ENCODE data around the gene PLA2G4E.

Gene PLA2G4E

DNA sequence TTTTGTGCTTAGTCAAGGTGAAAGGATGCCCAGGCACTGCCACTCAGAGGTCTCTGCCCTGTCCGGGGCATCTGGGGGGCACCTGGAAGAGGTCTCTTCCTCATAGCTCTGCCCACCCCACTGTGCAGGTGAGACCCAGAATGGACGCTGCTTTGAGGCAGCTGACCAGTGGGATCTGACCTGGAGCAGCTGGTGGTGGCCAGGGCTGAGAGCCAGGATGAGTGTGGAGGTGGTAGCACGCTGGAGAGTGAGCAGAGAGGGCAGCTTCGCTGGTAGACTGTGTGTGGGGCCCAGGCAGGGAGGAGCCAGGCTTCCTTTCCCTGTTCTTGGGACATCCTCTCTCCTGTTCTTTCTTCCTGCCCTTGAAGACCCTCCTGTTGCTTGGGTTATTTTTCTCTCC is 32.2 kb upstream of the PLA2G4E start:
- DNase-seq, result no peak

DNA sequence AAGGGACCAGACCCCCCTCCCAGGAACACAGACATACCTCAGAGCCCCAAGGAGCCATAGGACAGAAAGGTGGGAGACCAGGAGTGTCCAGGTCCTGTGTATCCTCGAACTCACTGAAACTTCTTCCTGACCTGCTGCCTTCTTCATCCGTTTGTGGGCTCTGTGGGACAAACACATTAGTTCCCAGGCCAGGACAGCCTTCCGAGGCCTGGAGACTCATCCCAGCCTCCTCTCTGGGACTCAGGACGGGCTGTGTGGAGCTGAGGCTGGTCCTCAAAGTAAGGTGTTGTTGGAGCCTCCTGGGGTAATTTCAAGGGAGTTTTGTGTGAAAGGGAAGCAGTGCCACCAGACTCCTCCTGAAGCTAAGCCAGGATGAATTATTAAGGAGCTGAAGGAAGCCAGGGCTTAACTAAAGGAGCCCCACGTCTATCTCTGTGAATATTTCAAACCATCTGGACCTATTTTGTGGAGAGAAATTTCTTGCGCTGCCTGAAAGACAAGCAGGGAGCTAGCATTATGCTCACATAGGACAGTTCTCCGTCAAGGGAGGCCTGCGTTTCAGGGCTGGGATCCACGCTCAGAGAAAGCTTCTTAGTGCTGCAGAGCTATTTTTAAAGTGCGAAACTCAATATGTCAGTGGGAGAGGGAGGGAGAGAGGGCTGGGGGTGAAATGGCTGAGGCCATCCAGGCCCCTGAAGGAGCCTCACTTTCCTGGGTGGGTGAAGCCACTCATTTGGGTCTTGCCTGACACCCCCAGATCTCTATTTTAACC is 29.8 kb upstream of the PLA2G4E start:
- no peak for DNase-seq

DNA sequence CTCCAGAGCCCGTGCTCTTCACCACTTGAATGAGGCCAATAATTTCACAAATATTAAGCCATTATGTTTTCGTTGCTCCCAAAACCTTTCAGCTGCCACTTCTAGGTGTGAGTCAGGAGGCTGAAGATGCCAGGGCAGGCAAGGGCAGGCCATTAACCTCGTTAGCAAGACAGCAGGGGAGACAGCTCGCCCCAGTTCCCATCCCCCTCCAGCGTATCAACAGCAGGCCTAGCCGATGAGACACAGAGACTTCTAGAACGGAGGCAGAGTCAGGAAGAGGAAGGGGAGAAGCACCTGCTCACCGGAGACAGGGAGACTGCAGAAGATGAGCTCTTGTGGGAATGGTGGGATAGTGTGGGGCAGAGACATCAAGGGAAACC is 28.0 kb upstream of the PLA2G4E start:
- no peak for DNase-seq

DNA sequence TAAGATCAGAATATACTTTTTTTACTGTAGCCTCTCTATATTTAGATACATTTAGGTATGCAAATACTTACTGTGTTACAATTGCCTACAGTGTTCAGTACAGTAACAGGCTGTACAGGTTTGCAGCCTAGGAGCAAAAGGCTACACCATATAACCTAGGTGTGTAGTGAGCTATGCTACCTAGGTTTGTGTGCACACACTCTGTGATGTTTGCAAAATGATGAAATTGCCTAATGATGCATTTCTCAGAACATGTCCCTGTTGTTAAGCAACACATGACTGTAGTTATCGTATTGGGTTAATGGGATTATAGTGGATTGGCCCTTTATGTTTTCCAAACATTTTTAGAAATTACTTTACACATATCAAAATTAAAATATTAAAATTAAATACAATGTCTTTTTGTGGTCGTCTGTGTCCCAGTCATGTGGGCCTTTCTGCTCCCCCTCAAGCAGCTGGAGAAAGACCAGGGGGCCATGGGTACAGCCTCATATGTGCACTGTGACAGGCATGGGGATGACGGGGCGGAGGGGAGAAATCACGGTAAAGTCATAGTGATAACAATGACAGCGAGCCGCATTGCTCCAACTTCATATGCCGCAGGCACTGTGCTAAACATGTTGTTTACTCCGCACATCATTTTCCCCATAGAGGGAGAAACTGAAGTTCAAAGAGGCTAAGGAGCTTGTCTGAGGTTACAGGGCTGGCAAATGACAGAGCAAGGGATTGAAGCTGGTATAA is 27.4 kb upstream of the PLA2G4E start:
- DNase-seq, result no peak

DNA sequence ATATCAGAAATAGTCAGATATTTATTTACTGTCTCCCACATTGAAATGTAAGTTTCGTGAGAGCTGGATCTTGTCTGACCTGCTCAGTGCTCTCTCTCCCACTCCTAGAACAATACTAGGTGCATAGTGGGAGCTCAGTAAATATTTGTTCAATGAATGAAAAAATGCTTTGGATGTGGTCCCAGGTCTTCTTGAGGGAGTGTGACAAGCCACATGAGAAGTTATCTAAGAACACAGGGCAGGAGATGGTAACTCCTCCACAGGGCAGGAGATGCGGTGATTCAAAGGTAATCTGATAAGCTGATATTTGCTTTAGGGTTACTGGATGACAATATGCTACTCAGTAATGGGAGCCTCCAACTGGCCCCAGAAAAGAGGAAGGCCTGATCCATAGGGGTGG is 25.8 kb upstream of the PLA2G4E start:
- no peak for DNase-seq

DNA sequence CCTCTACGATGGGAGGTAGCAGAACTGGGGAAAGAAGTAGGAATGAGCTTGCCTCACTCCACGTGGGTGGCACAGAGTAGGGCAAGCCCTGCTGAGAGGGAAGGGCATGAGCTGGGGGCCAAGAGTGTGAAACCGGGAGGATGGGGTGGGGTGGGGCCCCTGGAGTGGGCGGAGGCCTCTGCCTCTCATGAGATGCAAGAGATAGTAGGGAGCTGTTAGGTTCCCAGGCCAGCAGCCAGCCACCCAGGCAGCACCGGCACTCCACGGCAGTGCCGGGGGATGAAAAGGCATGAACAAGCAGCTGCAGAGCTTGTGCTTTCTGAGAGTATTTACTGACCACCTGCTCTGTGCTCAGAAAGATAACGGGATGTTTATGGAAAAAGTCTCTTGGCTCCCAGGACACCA is 24.4 kb upstream of the PLA2G4E start:
- no peak for DNase-seq

DNA sequence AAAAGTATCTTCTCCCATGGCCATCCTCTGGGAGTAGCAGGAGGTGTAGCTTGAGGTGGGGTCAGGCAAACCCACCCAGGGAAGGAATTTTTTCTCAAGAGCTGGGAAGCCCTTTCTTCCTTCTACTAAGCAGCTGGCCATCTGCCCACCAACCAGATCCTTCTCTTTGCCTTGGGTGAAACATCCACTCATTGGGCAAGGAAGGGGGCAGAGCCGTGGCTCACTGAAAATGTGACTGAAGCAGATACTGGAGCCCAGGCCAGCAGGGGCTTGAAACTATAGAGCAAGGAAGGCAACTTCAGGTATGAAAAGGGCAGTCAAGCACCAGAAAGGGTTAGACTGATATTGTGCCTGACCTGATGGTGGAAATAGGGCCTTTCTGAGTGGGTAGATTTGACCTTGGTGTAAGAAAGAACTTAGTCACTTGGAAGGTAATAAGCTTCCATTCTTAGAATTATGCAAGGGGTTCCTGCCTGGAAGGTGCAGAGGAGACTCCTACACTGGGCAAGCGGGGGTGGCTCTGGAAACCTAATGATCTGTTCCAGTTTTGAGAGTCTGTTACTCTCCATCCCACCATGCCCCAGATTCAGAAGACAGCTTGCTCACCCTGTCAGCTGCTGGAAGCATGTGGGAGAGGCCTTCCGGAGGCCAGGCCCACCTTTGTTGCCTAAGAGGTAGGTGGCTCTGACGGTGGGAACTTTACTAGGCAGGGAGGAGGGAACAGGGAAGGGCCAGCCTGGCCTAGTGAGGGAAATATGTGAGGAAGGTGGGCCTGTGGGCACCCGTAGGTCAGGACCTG is 22.0 kb upstream of the PLA2G4E start:
- no peak for DNase-seq

DNA sequence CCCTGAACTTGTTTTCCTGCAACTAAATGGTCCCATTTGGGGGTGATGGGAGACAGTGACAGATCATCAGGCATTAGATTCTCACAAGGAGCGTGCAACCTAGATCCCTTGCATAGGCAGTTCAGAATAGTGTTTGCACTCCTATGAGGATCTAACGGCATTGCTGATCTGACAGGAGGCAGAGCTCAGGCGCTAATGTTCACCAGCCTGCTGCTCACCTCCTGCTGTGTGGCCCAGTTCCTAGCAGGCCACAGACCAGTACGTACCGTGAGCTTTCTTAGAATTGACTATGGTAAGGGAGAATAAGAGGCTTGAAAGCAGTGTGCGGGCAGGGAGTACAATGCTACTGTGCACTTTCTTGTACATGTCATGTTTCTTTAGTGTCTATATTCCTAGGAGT is 17.6 kb upstream of the PLA2G4E start:
- DNase-seq, result no peak

DNA sequence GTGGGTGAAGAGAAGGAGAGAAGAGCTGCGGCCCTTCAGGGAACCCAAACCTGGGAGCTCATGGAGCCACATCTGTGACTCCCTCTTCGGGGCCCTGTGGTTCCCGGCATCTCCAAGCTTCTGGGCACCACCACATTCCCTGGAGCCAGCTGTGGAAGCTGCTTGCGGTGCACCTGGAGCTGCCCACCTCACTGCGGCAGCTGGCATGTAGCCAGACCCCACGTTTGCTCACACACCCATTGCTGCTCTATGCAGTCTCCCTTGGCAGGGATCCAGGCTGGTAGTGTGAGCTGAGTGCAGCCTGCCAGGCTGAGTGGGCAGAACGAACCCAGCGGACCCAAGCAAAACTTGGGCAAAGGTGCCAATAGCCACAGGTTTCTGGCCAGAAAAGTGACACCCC is 16.8 kb upstream of the PLA2G4E start:
- no peak for DNase-seq

DNA sequence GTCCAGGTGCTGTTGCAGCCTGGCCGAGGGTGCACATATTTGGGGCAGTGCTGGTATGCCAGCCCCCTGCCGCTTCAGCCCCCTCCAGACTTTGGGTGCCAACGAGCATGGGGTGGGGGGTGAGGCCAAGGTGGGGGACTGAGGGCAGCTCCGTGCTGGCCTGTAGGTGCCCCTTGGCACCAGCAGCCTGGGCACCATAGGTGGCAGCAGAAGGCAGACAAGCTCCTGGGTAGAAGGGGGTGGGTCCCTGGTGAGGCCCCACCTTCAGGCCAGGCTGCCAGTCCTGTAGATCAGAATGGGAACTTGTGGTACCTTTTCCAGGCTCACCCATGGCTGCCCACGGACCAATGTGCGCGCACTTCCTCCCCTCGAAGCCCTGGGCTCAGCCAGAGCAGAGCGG is 16.1 kb upstream of the PLA2G4E start:
- DNase-seq, result no peak

DNA sequence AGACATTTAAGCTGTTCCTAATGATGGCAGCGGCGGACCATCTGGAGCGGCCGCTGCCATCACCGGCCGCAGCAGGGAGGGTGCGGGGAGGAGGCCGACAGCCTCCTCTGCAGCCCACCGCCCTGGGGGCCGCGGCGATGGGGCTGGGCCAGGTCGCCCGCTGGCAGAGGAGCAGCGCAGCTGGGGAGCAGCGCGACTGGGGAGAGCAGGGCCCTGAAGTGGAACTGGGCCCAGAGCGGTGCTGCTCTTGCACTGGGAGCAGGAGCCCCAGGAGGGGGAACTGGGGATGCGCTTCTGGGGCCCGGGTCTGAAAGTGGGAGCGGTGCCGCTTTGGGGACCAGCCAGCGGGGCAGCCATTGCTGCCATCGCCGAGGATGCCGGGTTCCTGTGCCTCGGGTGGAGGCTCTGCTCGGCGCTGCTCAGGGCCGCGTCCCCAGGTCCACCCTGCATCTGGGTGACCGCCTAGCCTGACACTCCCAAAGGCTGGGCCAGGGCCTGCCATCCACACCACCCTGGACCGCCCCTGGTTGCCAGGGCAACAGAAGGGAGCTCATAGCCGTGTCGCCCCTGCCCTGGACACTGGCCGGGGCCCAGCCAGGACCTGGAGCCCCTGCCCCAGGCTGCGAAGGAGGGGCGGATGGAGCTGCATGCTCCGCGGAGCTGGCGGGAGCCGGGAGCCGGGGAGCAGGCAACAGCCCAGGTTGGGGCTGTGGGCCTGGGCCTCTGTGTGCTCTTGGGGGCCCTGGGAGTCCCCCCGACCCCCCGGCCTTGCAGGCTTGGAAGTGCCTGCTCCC is 15.5 kb upstream of the PLA2G4E start:
- no peak for DNase-seq

DNA sequence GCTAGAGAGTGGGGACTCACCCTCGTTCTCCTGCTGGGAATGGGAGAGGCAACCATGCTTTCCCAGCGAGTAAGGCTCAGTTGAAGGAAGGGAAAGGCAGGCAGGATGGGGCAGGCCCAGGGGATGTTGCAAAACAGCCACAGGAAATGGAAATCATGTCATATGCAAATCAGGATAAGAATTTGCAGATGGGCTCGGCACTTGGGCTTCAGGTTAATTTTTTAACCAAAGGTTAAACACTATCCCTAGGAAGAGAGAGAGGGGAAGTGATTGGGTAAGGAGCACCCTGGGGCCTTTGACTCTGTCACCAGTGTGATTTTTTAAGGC is 14.6 kb upstream of the PLA2G4E start:
- peak; percentile 42 for DNase-seq

DNA sequence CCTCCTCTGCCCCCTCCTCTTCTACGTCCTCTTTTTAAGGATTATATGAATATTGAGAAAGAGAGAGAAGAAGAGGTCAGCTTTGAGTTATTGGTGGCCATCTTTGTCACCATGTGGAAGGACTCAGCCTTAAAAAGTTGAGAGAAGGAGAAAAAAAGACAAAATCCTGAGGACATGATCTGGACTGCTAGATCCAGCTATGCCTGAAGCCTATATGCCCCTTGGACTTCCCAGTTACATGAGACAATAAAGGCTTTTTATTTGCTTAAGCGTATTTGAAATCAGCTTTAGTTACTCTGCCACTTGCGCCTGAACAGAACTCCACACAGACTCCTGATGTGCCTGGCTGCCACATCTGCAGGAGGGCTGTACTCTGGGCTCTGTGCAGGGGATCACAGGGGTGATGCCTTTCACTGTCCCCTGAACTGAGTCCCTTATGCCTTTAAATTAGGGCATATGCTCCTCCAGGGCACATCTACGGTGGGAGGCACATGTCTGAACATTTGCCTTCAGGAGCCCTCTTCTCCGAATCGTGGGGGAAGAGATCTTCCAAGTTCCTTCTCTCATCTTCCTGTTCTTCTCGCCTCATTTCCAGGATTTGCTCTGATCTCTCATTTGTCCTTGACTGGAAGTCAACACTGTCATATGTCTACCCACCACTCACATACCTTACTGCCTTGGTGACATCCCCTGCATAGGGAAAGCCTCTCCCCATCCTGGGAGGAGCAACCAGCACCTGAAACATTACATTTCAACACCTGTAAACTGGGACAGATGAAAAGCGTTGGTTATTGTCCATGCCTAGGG is 14.0 kb upstream of the PLA2G4E start:
- no peak for DNase-seq

DNA sequence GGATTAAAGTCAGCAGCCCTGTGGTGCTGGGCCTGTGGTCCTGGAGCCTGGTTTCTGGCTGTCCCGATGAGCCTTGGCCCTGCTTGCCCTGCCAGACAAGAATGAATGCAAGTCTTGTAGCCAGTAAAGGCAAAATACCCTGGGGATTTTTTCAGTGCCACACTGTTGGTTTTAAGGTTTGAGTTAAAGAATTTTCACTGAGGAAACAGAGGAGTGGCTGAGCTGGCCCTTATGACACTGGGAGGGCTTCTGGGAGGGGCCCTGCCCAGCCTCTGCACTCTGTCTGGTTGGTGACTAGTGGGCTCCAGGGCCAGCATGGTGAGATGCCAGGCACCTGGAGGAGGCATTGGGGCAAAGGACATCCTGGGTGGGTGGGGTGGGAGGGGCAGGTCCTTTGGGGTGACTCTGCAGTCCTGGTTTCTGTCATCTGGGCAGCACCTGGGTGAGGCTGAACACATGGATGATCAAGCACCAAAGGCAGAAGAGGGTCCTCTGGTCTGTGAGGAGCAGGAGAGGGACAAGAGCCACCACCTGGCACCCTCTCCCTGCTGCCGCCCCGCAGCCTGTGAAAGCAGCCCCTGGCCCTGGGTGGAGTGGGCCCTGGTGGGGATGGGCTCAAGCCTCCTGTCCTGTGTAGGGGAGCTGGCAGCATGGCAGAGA is 12.5 kb upstream of the PLA2G4E start:
- DNase-seq, result no peak

DNA sequence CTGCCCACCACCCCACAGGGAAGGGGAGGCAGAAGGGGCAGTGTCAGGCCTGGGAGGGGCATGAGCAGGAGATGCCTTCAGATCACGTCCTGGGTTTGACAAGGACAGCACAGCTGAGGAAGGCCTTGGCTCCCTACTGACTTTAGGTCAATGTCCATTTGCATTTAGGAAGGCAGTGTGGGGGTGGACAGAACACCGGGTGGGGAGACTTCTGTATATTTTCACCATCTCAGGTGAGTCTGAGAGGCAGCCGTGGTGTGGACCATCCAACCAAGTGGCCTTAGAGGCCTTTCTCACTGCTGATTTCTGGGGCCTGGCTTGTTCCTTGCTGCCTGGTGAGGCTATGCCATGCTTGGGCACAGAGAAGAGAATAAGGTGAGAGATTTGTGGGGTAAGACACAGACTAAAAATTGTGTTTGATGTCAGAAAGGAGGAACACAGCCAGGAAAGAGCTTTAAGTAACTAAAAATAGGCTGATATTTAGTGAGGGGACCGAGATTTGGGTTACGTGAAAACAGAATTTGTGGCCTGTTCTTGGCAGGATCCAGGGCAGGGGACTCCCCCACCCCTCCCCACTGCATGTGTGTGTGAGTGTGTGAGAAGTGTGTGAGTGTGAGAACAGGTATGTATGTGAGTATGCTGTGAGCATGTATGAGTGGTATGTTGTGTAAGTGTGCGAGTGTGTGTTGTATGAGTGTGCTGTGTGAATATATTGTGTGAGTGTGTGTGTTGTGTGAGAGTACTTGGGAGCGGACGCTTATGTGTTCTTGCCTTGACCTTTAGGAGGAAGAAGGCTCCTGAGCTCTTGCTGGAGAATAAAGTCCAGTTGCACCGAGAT is 11.8 kb upstream of the PLA2G4E start:
- DNase-seq, result no peak

DNA sequence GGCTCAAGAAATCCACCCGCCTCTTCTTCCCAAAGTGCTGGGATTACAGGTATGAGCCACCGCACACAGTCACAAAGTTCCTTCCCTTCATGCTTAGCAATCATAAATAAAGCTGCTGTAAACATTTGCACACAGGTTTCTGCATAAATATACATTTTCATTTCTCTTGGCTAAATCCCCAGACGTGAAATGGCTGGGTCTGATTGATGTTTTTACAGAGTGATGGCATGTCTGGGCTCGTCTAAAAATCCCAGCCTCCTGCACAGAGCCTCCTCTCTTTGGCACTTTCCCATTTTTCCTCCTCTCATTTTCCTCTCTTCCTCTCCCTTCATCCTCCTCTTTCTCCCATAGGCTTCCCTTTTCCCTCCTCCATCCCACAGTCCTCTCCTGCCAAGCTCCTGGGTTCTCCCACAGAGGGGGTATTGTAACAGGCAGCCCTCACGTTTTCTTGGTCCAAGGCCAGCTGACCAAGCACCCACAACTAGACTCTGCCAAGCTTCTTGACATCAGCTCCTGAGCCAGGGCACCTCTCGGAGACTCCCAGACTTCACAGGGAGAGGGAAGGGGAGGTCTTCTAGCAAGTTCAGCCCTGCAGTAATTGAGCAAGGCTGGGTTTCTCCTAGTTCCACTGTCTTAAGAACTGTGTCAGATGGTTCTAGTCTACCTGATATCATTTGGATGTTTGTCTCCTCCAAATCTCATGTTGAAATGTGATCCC is 10.5 kb upstream of the PLA2G4E start:
- DNase-seq, result peak; percentile 34

DNA sequence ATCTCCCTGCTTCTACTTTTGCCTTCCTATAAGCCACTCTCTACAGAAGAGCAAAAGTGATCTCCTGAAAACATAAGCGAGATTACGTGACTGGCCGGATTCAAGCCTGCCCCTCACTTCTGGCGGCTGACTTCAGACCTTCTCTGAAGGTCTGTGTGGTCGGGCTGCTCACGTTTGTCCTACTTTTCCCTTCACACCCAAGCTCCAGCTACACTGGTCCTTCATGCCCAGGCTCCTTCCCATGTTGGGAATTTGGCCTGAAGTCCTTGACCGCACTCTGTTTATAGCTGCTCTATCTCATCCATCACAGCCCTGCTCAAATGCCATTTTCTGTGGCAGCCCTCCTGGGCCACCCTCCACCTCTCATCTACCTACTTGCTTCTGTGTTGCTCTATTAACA is 6.7 kb upstream of the PLA2G4E start:
- no peak for DNase-seq

DNA sequence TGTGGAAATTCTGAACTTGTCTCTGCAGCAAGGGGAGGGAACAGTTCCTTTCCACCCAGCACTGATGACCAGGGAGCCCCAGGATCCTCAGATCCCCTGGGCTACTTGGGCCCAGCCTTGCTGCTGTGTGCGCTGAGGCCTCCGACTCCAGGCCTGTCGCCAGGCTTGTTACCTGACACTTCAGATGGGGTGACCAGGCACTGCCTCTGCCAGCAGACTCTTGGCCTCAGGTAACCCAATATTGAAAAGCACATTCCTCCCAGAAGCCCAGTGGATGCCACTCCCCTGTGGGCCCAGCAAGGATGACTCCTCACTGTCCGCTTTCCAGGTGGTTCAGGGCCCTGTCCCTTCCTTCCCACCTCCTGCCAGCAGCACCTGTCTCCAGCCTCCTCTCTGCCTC is 3.5 kb upstream of the PLA2G4E start:
- DNase-seq, result no peak

DNA sequence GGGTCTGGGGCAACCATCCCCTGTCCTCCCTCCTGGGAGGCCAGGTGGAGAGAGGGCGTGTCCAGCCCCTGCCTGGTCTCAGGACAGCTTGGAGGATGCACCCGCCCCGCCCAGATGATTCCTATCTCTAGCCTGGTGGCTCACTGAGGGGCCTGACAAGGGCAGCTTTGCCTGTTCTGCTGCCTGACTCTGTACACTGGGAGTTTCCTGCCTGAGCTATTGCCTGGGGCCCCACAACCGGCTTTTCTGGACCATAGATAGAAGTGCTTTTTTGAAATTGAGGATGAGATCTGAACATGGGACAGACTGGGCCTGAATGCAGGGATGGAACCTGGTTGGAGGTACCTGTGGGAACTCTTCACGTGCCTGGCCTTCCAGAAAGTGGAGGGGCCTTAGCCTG is 751 bp upstream of the PLA2G4E start:
- no peak for DNase-seq
